Gastroesophageal sphincter (tissue), 2 donors: Measurements from ENCODE around the gene KRT12.

Experiments used
- EP300 ChIP-seq: sonication (generic); formaldehyde crosslinking; IDR thresholded peaks from one replicate; pipeline ENCODE4 v1.6.1; 2017; ENCODE audit warnings: antibody characterized with exemption, mild to moderate bottlenecking
- POLR2A ChIP-seq, 2 donors: fragments of 450-650 bp; IDR thresholded peaks; one replicate each; pipeline ENCODE4 v1.6.1; 2017; ENCODE audit warnings: antibody characterized with exemption in 2 of 2, mild to moderate bottlenecking in 2 of 2, moderate library complexity in 1 of 2

GRCh38 chr17:40906613-40907012, 39.6 kb upstream of the KRT12 start:
- TF ChIP-seq EP300 (no peak), POLR2A (IDR thresholded peaks at IDR 0.05) (no peak)
